Caki2 (cell line): Measurements from ENCODE around the gene SSBP3. TPM values are rescaled to one million over a fixed set of nuclear protein-coding genes. Genes with fewer than 3 reads are reported as not detected.

Experiments
- DNase-seq: peaks from one replicate; pipeline ENCODE4 v3.0.0-alpha.2; 2015; ENCODE audit warnings: low read depth
- in situ Hi-C: cut with HindIII; loops from 2 replicates; pipeline ENCODE4 v1.10.0; 2016; ENCODE audit warnings: low sequenced_read_pairs, low pct_unique_long_range_greater_than_20kb, mixed read lengths
- total RNA-seq: library from RNA; depleted of rRNA; stranded (reverse); fragments of >200 nt; shearing (Covaris generic); gene quantifications from 2 replicates; pipeline ENCODE4 v1.2.3, GENCODE V29; 2014; ENCODE audit warnings: low replicate concordance

Gene SSBP3
- total RNA-seq, 1 experiment from 2014 or later = 14.4 TPM

- in situ Hi-C loops = no loop called here
Measured at GRCh38 chr1:54415533-54415932, 9.3 kb upstream of the SSBP3 start.

DNA sequence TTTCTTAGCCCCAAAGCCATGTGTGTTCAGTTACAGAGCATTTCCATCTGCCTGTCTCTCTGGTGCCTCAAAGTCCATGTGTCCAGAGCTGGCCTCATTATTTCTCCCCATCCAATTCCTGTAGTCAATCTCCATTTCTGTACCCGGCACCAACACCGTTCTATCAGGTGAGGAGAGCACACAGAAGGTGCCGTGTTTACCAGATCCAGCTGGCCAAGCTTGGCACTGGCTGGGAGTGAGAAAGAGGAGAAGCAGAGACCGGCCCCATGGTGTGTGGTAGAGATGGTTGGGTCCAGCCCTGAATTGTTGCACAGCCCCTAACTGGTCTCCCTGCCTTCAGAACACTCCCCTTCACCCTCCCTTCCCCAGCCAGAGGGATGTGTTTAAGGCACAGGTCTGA lies 7.5 kb upstream of the SSBP3 start:
- in situ Hi-C loops = no loop called here
- no peak for DNase-seq

More at GRCh38 chr1:54415533-54415932, 9.3 kb upstream of the SSBP3 start:
- no peak for DNase-seq

GRCh38 chr1:54413295-54413694 lies 7.1 kb upstream of the SSBP3 start:
- DNase-seq = no peak
- in situ Hi-C loops = no loop called here

DNA sequence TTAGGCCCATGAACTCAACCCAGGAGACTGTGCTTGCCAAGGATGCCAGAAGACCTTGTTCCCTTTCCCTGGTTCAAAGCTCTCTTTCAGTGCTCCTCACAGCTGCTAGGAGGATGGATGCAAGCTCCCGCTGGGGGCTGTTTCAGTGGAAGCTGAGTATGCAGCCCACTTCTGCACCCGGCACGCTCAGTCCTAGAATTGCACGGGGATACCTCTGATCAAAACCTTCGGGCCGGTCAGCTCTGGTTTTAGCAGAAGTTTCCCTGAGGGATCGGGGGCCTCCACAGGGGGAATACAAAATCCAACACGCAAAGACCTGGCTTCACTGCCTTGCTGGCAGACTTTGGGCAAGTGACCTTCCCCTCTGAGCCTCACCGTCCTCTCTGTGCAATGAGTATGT lies 4.2 kb upstream of the SSBP3 start:
- DNase-seq = no peak
- in situ Hi-C loops = no loop called here

GRCh38 chr1:54409156-54410142 lies 3.3 kb upstream of the SSBP3 start:
- in situ Hi-C loops = no loop called here
- no peak for DNase-seq

GRCh38 chr1:54408147-54409066 lies 2.2 kb upstream of the SSBP3 start:
- in situ Hi-C loops = no loop called here
- peak; percentile 48 for DNase-seq

DNA sequence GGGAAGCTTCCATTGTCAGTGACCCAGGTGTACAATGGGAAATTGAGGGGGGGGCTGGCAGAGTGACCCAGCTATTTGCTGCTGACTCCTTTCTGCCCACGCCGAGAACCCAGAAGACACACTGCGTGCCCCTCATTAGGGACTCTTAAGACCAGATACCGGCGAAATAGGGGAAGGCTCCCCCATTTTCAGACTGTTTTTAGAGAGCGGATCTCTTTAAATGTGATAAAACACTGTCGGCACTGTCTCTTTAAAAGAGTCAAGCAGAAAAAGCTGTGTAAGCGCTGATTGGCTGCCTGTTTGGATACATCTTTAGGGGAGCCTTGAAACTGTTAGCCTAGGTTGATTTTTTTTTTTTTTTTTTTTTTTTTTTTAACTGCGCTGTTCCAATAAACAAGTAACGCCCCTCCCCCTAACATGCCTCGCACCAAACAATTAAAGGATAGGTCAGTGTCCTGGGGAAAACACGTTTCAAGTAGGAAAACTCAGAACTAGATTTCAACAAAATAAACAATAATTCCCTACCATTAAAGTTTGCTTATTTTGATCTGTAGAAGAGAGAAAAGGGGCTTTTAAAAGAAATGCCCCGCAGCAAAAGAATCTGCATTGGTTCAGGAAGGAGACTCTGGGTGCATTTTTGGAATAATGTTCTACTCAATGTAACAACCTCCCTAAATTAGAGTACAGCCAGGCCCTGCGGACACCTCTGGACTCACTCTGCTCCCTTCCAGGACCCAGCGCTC lies 1.4 kb upstream of the SSBP3 start:
- in situ Hi-C loops = no loop called here

GRCh38 chr1:54407154-54407403 lies 885 bp upstream of the SSBP3 start:
- in situ Hi-C loops = no loop called here
- no peak for DNase-seq

More for the DNA sequence above, 1.4 kb upstream of the SSBP3 start:
- peak; percentile 89 for DNase-seq

- in situ Hi-C loops = no loop called here
- no peak for DNase-seq
Measured at GRCh38 chr1:54405898-54406293, 298 bp downstream of the SSBP3 start.

- DNase-seq = no peak
- in situ Hi-C loops = no loop called here
Measured at GRCh38 chr1:54404939-54405897, 976 bp downstream of the SSBP3 start.

- in situ Hi-C loops = no loop called here
- no peak for DNase-seq
Measured at GRCh38 chr1:54404263-54404662, 1.9 kb downstream of the SSBP3 start.

DNA sequence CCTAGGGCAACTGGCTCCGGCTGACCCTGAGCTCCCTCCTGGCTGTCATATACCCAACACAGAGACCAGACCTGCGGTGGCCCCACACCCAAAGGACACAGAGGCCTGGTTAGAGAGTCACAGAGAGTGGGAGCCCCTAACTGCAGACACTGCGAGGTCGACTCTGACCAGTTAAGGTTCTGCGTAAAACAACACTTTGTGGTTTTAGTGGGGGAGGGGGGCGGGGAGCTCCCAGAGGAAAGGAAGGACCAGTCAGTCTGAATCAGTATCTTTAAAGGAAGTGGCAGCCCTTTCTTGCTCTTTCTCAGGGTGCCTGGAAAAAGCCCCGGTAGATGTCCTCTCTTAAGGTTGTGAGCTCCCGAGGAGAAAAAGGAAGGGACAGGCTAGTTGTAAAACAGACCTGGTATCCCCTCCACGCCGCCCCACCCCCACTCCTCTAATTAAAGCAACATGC lies 2.4 kb downstream of the SSBP3 start:
- in situ Hi-C loops = no loop called here
- peak; percentile 30 for DNase-seq

GRCh38 chr1:54403405-54403804 lies 2.8 kb downstream of the SSBP3 start:
- in situ Hi-C loops = no loop called here
- DNase-seq = no peak

DNA sequence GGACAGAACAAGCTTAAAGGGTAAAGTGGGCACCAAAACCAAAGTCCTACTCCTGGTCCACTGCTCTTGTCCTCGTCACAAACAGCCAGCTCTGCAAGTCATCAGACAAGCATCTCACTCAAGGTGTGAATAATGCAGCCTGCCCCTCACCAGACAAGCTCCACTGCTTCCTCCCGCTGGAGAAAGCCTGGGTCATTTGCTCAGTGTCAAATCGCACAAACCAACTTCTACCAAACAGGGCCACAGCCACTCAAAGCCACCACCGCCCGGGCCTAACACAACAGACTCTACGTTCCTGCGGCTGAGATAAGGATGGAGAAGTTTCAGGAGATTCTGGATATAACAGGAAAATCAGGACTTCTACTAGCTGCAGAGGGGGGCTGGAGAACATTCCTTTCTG lies 3.3 kb downstream of the SSBP3 start:
- peak; percentile 59 for DNase-seq
- in situ Hi-C loops = no loop called here

DNA sequence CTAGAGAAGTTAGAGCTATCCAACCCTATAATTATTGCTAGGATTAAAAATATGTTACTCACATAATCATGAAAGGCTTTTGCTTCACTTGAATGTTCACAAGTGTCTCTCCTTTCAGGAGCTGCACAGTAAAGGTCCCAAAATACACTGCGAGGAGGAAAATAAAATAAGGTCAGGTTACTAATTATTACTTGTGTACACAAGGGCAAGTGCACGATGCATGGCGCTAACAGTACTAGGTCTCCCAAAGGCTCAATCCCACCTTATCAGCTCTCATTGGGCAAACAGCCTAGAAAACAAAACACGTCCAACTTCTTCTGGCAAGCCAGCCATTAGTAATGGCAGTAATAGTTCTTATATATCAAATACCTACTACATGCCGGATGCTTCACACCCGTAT lies 4.4 kb downstream of the SSBP3 start:
- in situ Hi-C loops = no loop called here
- no peak for DNase-seq

DNA sequence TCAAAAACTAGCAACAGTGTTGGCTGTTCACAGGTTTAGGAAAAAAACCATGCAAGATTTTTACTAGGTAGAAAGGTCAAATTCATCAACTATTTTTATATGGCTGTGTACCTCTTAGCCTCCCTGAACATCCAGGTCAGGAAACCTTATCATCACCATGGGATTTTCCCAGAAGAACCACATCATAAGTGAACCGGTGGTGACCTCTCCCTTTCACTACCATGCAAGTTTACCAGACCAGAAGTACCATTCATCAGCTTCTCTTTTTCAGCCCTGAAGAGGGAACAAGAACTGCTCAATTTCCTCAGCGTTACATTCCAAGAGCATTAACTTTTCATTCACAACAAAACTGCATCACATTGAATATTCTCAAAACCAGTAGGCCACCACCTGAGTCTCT lies 5.9 kb downstream of the SSBP3 start:
- no peak for DNase-seq
- in situ Hi-C loops = no loop called here

DNA sequence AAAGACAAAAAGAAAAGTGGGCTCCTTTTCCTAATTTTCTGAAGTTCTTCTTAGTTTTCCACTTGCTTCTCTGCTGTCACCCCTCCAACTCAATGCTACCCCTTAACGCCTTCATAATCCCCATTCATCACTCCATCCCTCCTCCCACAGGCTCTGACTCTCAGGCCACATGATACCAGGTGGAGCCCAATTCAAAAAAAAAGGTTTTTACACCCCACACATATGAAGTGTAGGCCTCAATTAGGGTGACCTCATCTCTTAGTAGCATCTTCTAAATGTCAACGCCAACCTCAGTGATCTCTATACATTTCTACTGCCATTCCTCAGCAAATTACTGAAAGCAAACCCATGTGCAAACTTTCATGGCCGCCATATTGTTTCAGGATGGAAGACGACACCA lies 6.4 kb downstream of the SSBP3 start:
- in situ Hi-C loops = no loop called here

More for the DNA sequence above, 6.4 kb downstream of the SSBP3 start:
- no peak for DNase-seq
